GM23338 (cell line): ENCODE data around the gene STYK1. TPM values are rescaled to one million over a fixed set of nuclear protein-coding genes. Genes with fewer than 3 reads are reported as not detected.

ENCODE experiments used
- ATAC-seq: fragments of 200-7000 bp; cut with Tn5 transposase; 3 replicates; pipeline ENCODE4 v1.9.1; 2020
- DNase-seq: peaks from one replicate; pipeline ENCODE4 v3.0.0-alpha.2; 2015; ENCODE audit warnings: low spot score
- H2AFZ ChIP-seq: fragments of 200-600 bp; sonication (generic); 2 replicates; pipeline ENCODE4 v1.8.0; 2016; ENCODE audit warnings: antibody characterized with exemption, mild to moderate bottlenecking, moderate library complexity
- H3F3A ChIP-seq: fragments of 200-600 bp; sonication (generic); replicated peaks from 2 replicates; pipeline ENCODE4 v1.8.0; 2017; ENCODE audit warnings: antibody characterized with exemption, mixed run types, low read depth
- H3K27ac ChIP-seq: fragments of 200-600 bp; sonication (generic); 2 replicates; pipeline ENCODE4 v1.6.1; 2016; ENCODE audit warnings: low read depth
- H3K27me3 ChIP-seq: fragments of 200-600 bp; sonication (generic); 2 replicates; pipeline ENCODE4 v1.8.0; 2016; ENCODE audit warnings: mild to moderate bottlenecking, mixed run types, moderate library complexity; ENCODE audit not compliant: insufficient read depth
- H3K36me3 ChIP-seq: fragments of 200-600 bp; sonication (generic); 2 replicates; pipeline ENCODE4 v1.8.0; 2016; ENCODE audit warnings: mild to moderate bottlenecking; ENCODE audit not compliant: insufficient read depth
- H3K4me1 ChIP-seq: fragments of 200-600 bp; sonication (generic); 2 replicates; pipeline ENCODE4 v1.8.0; 2016; ENCODE audit warnings: mild to moderate bottlenecking, moderate library complexity; ENCODE audit not compliant: insufficient read depth
- H3K4me2 ChIP-seq: fragments of 200-600 bp; sonication (generic); 2 replicates; pipeline ENCODE4 v1.7.1; 2017; ENCODE audit warnings: mixed run types
- H3K4me3 ChIP-seq: fragments of 200-600 bp; sonication (generic); 2 replicates; pipeline ENCODE4 v1.6.1; 2016; ENCODE audit warnings: mixed run types
- H3K79me2 ChIP-seq: fragments of 200-600 bp; sonication (generic); replicated peaks from 2 replicates; pipeline ENCODE4 v1.8.0; 2017; ENCODE audit warnings: mild to moderate bottlenecking; ENCODE audit not compliant: insufficient read depth
- H3K9me2 ChIP-seq: fragments of 200-600 bp; sonication (generic); 2 replicates; pipeline ENCODE4 v1.8.0; 2017; ENCODE audit not compliant: insufficient read depth
- H4K20me1 ChIP-seq: fragments of 200-600 bp; sonication (generic); replicated peaks from 2 replicates; pipeline ENCODE4 v1.8.0; 2017; ENCODE audit warnings: mild to moderate bottlenecking; ENCODE audit not compliant: insufficient read depth
- H3K27ac Mint-ChIP-seq: 2 replicates; pipeline ENCODE4 v1.8.0; 2020; ENCODE audit warnings: inconsistent platforms, mild to moderate bottlenecking, moderate library complexity, mixed read lengths
- H3K27me3 Mint-ChIP-seq: 3 replicates; pipeline ENCODE4 v1.8.0; 2022; ENCODE audit warnings: low read depth, mild to moderate bottlenecking, moderate library complexity, mixed read lengths, inconsistent platforms; ENCODE audit not compliant: insufficient read depth, poor library complexity
- H3K36me3 Mint-ChIP-seq: 3 replicates; pipeline ENCODE4 v1.8.0; 2021; ENCODE audit warnings: low read depth, mild to moderate bottlenecking, inconsistent platforms, moderate library complexity, mixed read lengths
- H3K4me1 Mint-ChIP-seq: 3 replicates; pipeline ENCODE4 v1.8.0; 2020; ENCODE audit warnings: mild to moderate bottlenecking, inconsistent platforms, mixed read lengths
- H3K4me3 Mint-ChIP-seq: 3 replicates; pipeline ENCODE4 v1.8.0; 2021; ENCODE audit warnings: moderate library complexity, mild to moderate bottlenecking, inconsistent platforms, mixed read lengths
- H3K9me3 Mint-ChIP-seq: 3 replicates; pipeline ENCODE4 v1.8.0; 2020; ENCODE audit warnings: moderate library complexity, mild to moderate bottlenecking, inconsistent platforms, mixed read lengths
- CREB1 ChIP-seq: fragments of 250-450 bp; sonication (Bioruptor Pico); IDR thresholded peaks from 2 replicates; pipeline ENCODE4 v1.5.0; 2020; ENCODE audit warnings: low read depth, mild to moderate bottlenecking, moderate library complexity
- CTCF ChIP-seq, 2 experiments: fragments of 200-600 bp in 1 of 2; sonication (generic) in 1 of 2; conservative IDR thresholded peaks; 2 replicates each; pipeline versions ENCODE4 v1.5.1 to v1.6.1; 2016 to 2017; ENCODE audit warnings: antibody characterized with exemption in 2 of 2, low read depth in 2 of 2, mild to moderate bottlenecking in 2 of 2, moderate library complexity in 1 of 2
- JUNB ChIP-seq: IDR thresholded peaks from one replicate; pipeline ENCODE4 v1.6.1; 2016; ENCODE audit warnings: antibody characterized with exemption; ENCODE audit not compliant: unreplicated experiment
- NANOG ChIP-seq: IDR thresholded peaks from 2 replicates; pipeline ENCODE4 v1.6.1; 2016; ENCODE audit warnings: antibody characterized with exemption, borderline replicate concordance
- POLR2AphosphoS5 ChIP-seq: IDR thresholded peaks from 2 replicates; pipeline ENCODE4 v1.6.1; 2016; ENCODE audit warnings: antibody characterized with exemption, low read depth
- ZNF114 ChIP-seq: fragments of 250-450 bp; sonication (Bioruptor Pico); IDR thresholded peaks from 2 replicates; pipeline ENCODE4 v1.5.0; 2020; ENCODE audit warnings: mild to moderate bottlenecking, moderate library complexity
- ZNF462 ChIP-seq: fragments of 250-450 bp; sonication (Bioruptor Pico); IDR thresholded peaks from 2 replicates; pipeline ENCODE4 v1.5.0; 2020; ENCODE audit warnings: mild to moderate bottlenecking, moderate library complexity
- long read RNA-seq: library from polyadenylated mRNA; unstranded; transcript quantifications from one replicate; pipeline ENCODE4 v2.0.0, GENCODE V29; 2020; ENCODE audit not compliant: unreplicated experiment
- polyA plus RNA-seq: library from polyadenylated mRNA; unstranded; fragments of >200 nt; fragmentation: Nextera tagmentation; extraction: Ambion mirVana; gene quantifications from 2 replicates; pipeline ENCODE4 v1.2.1, GENCODE V29; 2016
- total RNA-seq: library from RNA; depleted of rRNA; stranded (reverse); fragments of >200 nt; shearing (Covaris generic); gene quantifications from 2 replicates; pipeline ENCODE4 v1.2.3, GENCODE V29; 2014; rRNA removed

STYK1 gene
- 0.97 and 1.8 TPM in 2 replicates for total RNA-seq
- 0.83 and 1.2 TPM in 2 replicates for polyA plus RNA-seq
- long read RNA-seq, partial matches to known transcripts: 0 of 2 reads
- long read RNA-seq, other reads (novel, unspliced or antisense): 2 of 2 reads

GRCh38 chr12:10673659-10674384, at the start of gene STYK1:
STYK1 (minus strand) TSS chr12:10674052; CDS start chr12:10634618, 39,434 bp downstream.
- peaks cover 4% of the 10 kb centered on the region; the same call in 2 of the 3 replicates for H3K4me1 Mint-ChIP-seq

More at GRCh38 chr12:10673659-10674384, at the start of gene STYK1:
- Mint-ChIP-seq H3K9me3 (peaks cover 3% of the 10 kb centered on the region; the same call in 1 of the 3 replicates), H3K36me3 (no peaks in the 10 kb centered on the region), H3K27me3 (peaks cover 11% of the 10 kb centered on the region), H3K27ac (0 out of 2 replicates have a peak within 1 kb of the TSS, but pooled peaks have one; percentile 50), H3K4me3 (peak within 1 kb of the TSS; percentile 85)
- TF ChIP-seq ZNF462 (CRISPR knock-in tag) (no peak), POLR2AphosphoS5 (no peak), CTCF (conservative IDR thresholded peaks at IDR 0.05; ENCODE audit: low read depth in 2 of 2) (peak; percentile 98 to 99), NANOG (no peak), ZNF114 (CRISPR knock-in tag) (peak; percentile 7; the same call in 1 of the 2 replicates), JUNB (no peak), CREB1 (CRISPR knock-in tag) (0 out of 2 replicates have a peak, but pooled peaks have one; percentile 48)
- Histone ChIP-seq H4K20me1 (no peaks in the 10 kb centered on the region), H2AFZ (peak within 1 kb of the TSS; percentile 93), H3F3A (no peaks in the 10 kb centered on the region), H3K4me3 (peak within 1 kb of the TSS; percentile 67), H3K79me2 (no peaks in the 10 kb centered on the region), H3K36me3 (no peaks in the 10 kb centered on the region), H3K4me2 (peak within 1 kb of the TSS; percentile 84), H3K27me3 (no peaks in the 10 kb centered on the region), H3K9me2 (no peaks in the 10 kb centered on the region), H3K27ac (no peak within 1 kb of the TSS), H3K4me1 (0 out of 2 replicates have a peak, but pooled peaks cover 4% of the 10 kb centered on the region)
- peak; percentile 92 for DNase-seq
- peak; percentile 91 for ATAC-seq
